IMR-90 (cell line): ENCODE data around the gene EFCAB9. TPM values are rescaled to one million over a fixed set of nuclear protein-coding genes. Genes with fewer than 3 reads are reported as not detected.

Experiments
- ATAC-seq: fragments of 200-7000 bp; cut with Tn5 transposase; 2 replicates; pipeline ENCODE4 v1.9.1; 2020; ENCODE audit warnings: low read depth, mild to moderate bottlenecking, moderate library complexity
- BruUV-seq: library from RNA; stranded (reverse); fragments of 400-500 nt; replicated peaks from 2 replicates; lab custom pipeline; 2021; lab: Mats Ljungman, UMichigan
- CTCF ChIA-PET: fragments of 300-600 bp; formaldehyde crosslinking; extraction: SDS; loops from one replicate; lab custom pipeline; 2021; ENCODE audit warnings: antibody characterized with exemption; lab: Yijun Ruan, JAX
- POLR2A ChIA-PET: fragments of 300-600 bp; sonication (Branson Sonifier 250); formaldehyde crosslinking; loops from one replicate; lab custom pipeline; 2022; ENCODE audit warnings: antibody characterized with exemption; ENCODE audit not compliant: unreplicated experiment; lab: Charles Lee
- DNase-seq: peaks from one replicate; pipeline ENCODE4 v3.0.0; 2013
- H2AFZ ChIP-seq: replicated peaks from 2 replicates; pipeline ENCODE3; 2013; ENCODE audit warnings: low read length, mild to moderate bottlenecking; ENCODE audit not compliant: poor library complexity
- H2AK5ac ChIP-seq: 2 replicates; pipeline ENCODE4 v1.6.1; 2013; ENCODE audit warnings: low read depth, low read length, inconsistent platforms
- H2AK9ac ChIP-seq: replicated peaks from 2 replicates; pipeline ENCODE3; 2013; ENCODE audit warnings: mild to moderate bottlenecking, low read depth, low read length, moderate library complexity; ENCODE audit not compliant: poor library complexity
- H2BK120ac ChIP-seq: 2 replicates; pipeline ENCODE4 v1.6.1; 2013; ENCODE audit warnings: low read depth, low read length, inconsistent platforms
- H2BK15ac ChIP-seq: 3 replicates; pipeline ENCODE4 v1.6.1; 2013; ENCODE audit warnings: low read depth, low read length, inconsistent platforms
- H2BK20ac ChIP-seq: 2 replicates; pipeline ENCODE4 v1.6.1; 2013; ENCODE audit warnings: low read depth, mild to moderate bottlenecking, inconsistent platforms, low read length, moderate library complexity
- H2BK5ac ChIP-seq: 2 replicates; pipeline ENCODE4 v1.6.1; 2013; ENCODE audit warnings: mild to moderate bottlenecking, low read depth, low read length, inconsistent platforms; ENCODE audit not compliant: poor library complexity, severe bottlenecking
- H3K14ac ChIP-seq: replicated peaks from 2 replicates; pipeline ENCODE4 v1.6.1; 2013; ENCODE audit warnings: low read depth, low read length, inconsistent platforms
- H3K18ac ChIP-seq: 2 replicates; pipeline ENCODE4 v1.6.1; 2013; ENCODE audit warnings: low read depth, low read length, control low read depth
- H3K23ac ChIP-seq: 2 replicates; pipeline ENCODE4 v1.6.1; 2013; ENCODE audit warnings: low read depth, low read length, inconsistent platforms
- H3K27ac ChIP-seq: 2 replicates; pipeline ENCODE4 v1.5.1; 2013; ENCODE audit warnings: mild to moderate bottlenecking, control low read depth, low read length; ENCODE audit not compliant: insufficient read depth
- H3K27me3 ChIP-seq: 2 replicates; pipeline ENCODE4 v1.6.1; 2013; ENCODE audit warnings: low read length; ENCODE audit not compliant: control insufficient read depth, insufficient read depth
- H3K36me3 ChIP-seq: 2 replicates; pipeline ENCODE4 v1.6.1; 2013; ENCODE audit warnings: low read length, mixed read lengths; ENCODE audit not compliant: control insufficient read depth, insufficient read depth
- H3K4ac ChIP-seq: 2 replicates; pipeline ENCODE4 v1.6.1; 2013; ENCODE audit warnings: low read depth, low read length, inconsistent platforms
- H3K4me1 ChIP-seq: 2 replicates; pipeline ENCODE4 v1.6.1; 2013; ENCODE audit warnings: low read length, mixed read lengths; ENCODE audit not compliant: control insufficient read depth, insufficient read depth
- H3K4me2 ChIP-seq: 2 replicates; pipeline ENCODE4 v1.6.1; 2013; ENCODE audit warnings: low read depth, mild to moderate bottlenecking, control low read depth, low read length, moderate library complexity
- H3K4me3 ChIP-seq: 2 replicates; pipeline ENCODE4 v1.5.1; 2013; ENCODE audit warnings: low read depth, mild to moderate bottlenecking, control low read depth, low read length, moderate library complexity; ENCODE audit not compliant: insufficient read depth
- H3K56ac ChIP-seq: 2 replicates; pipeline ENCODE4 v1.6.1; 2013; ENCODE audit warnings: low read length, inconsistent platforms; ENCODE audit not compliant: insufficient read depth; ENCODE audit errors: extremely low read depth
- H3K79me1 ChIP-seq, 2 experiments: 2 replicates each; pipeline ENCODE4 v1.6.1; 2013; ENCODE audit warnings: low read length in 2 of 2, inconsistent platforms in 1 of 2, low read depth in 1 of 2
- H3K9ac ChIP-seq: 2 replicates; pipeline ENCODE4 v1.6.1; 2013; ENCODE audit warnings: low read depth, low read length, control low read depth
- H3K9me1 ChIP-seq: 2 replicates; pipeline ENCODE4 v1.6.1; 2013; ENCODE audit warnings: low read length, inconsistent platforms; ENCODE audit not compliant: insufficient read depth
- H3K9me3 ChIP-seq: 2 replicates; pipeline ENCODE4 v1.6.1; 2013; ENCODE audit warnings: low read length; ENCODE audit not compliant: control insufficient read depth, insufficient read depth
- H4K20me1 ChIP-seq: 2 replicates; pipeline ENCODE4 v1.6.1; 2013; ENCODE audit warnings: low read length, inconsistent platforms; ENCODE audit not compliant: insufficient read depth
- H4K5ac ChIP-seq: 2 replicates; pipeline ENCODE4 v1.6.1; 2013; ENCODE audit warnings: mild to moderate bottlenecking, low read depth, low read length, control low read depth
- H4K8ac ChIP-seq, 2 experiments: 2 replicates each; pipeline ENCODE4 v1.6.1; 2013; ENCODE audit warnings: low read depth in 2 of 2, low read length in 2 of 2, control low read depth in 1 of 2, inconsistent platforms in 1 of 2
- H4K91ac ChIP-seq: 2 replicates; pipeline ENCODE4 v1.6.1; 2013; ENCODE audit warnings: low read depth, low read length, inconsistent platforms; ENCODE audit not compliant: insufficient read depth
- CEBPB ChIP-seq: IDR thresholded peaks from 2 replicates; pipeline ENCODE4 v1.6.1; 2012; ENCODE audit warnings: low read depth, low read length, improper control_type of control experiment
- CHD1 ChIP-seq: IDR thresholded peaks from 2 replicates; pipeline ENCODE4 v1.6.1; 2012; ENCODE audit warnings: low read depth, low read length, improper control_type of control experiment
- FOS ChIP-seq: fragments of 150-350 bp; IDR thresholded peaks from 2 replicates; pipeline ENCODE4 v1.6.1; 2016; ENCODE audit warnings: low read depth, low read length
- MAFK ChIP-seq: IDR thresholded peaks from 2 replicates; pipeline ENCODE4 v1.6.1; 2012; ENCODE audit warnings: low read depth, low read length, improper control_type of control experiment
- MXI1 ChIP-seq: IDR thresholded peaks from 2 replicates; pipeline ENCODE4 v1.6.1; 2012; ENCODE audit warnings: low read depth, mild to moderate bottlenecking, low read length, moderate library complexity, borderline replicate concordance
- NFE2L2 ChIP-seq: fragments of 150-350 bp; IDR thresholded peaks from 2 replicates; pipeline ENCODE4 v1.6.1; 2016; ENCODE audit warnings: low read depth, mild to moderate bottlenecking, low read length
- POLR2A ChIP-seq: IDR thresholded peaks from 2 replicates; pipeline ENCODE4 v1.6.1; 2012; ENCODE audit warnings: mild to moderate bottlenecking, low read depth, low read length
- RAD21 ChIP-seq: IDR thresholded peaks from 2 replicates; pipeline ENCODE4 v1.6.1; 2012; ENCODE audit warnings: low read length, improper control_type of control experiment
- RCOR1 ChIP-seq: IDR thresholded peaks from 2 replicates; pipeline ENCODE4 v1.6.1; 2012; ENCODE audit warnings: mild to moderate bottlenecking, low read length, improper control_type of control experiment; ENCODE audit not compliant: insufficient replicate concordance
- RFX5 ChIP-seq: IDR thresholded peaks from 2 replicates; pipeline ENCODE4 v1.8.0; 2012; ENCODE audit warnings: low read depth, mild to moderate bottlenecking, low read length, moderate library complexity
- SMC3 ChIP-seq: fragments of 150-350 bp; IDR thresholded peaks from 2 replicates; pipeline ENCODE4 v1.6.1; 2016; ENCODE audit warnings: low read depth, mild to moderate bottlenecking, antibody characterized with exemption, low read length, moderate library complexity
- WGBS, 2 experiments: methylation state at CpG; one replicate each; pipeline versions ENCODE4 v1.1.5 to v1.1.7; 2013; ENCODE audit warnings: missing lambda C conversion rate in 2 of 2; ENCODE audit not compliant: insufficient read length in 1 of 2; ENCODE audit errors: extremely low coverage in 2 of 2; 5-methylcytosine and 5-hydroxymethylcytosine counted together
- dilution Hi-C: fragments of 300-500 bp; cut with HindIII; formaldehyde crosslinking; loops from one replicate; pipeline ENCODE4 v1.14.3; 2018; ENCODE audit warnings: low sequenced_read_pairs; ENCODE audit not compliant: unreplicated experiment
- in situ Hi-C: fragments of 300-500 bp; cut with MboI; formaldehyde crosslinking; loops from 3 replicates; pipeline ENCODE4 v1.14.3; 2019; ENCODE audit warnings: low sequenced_read_pairs, inconsistent platforms, mixed read lengths
- intact Hi-C: fragments of 100-400 bp; cut with micrococcal nuclease; formaldehyde crosslinking; loops from 2 replicates; pipeline ENCODE4 v1.10.0; 2022
- polyA plus RNA-seq, 3 experiments: library from polyadenylated mRNA; depleted of rRNA; stranded (reverse); fragments of >200 nt; gene quantifications; 2 replicates each; pipeline ENCODE4 v1.2.3, GENCODE V29; 2012; ENCODE audit warnings: low replicate concordance in 1 of 3
- total RNA-seq: library from RNA; depleted of rRNA; stranded (reverse); fragments of >200 nt; gene quantifications from 2 replicates; pipeline ENCODE4 v1.2.3, GENCODE V29; 2012
- TF ChIP-seq, protein P1 (sequence below): fragments of 150-350 bp; IDR thresholded peaks from 2 replicates; pipeline ENCODE4 v1.6.1; 2017; ENCODE audit warnings: mild to moderate bottlenecking, antibody characterized with exemption, low read length, low read depth
- TF ChIP-seq, protein P2 (sequence below): fragments of 150-350 bp; IDR thresholded peaks from 2 replicates; pipeline ENCODE4 v1.6.1; 2016; ENCODE audit warnings: low read depth, mild to moderate bottlenecking, low read length, moderate library complexity, borderline replicate concordance

The EFCAB9 gene
- total and polyA plus RNA-seq, 2 of the 4 experiments (the other 2 are of a cell fraction), result not detected

DNA sequence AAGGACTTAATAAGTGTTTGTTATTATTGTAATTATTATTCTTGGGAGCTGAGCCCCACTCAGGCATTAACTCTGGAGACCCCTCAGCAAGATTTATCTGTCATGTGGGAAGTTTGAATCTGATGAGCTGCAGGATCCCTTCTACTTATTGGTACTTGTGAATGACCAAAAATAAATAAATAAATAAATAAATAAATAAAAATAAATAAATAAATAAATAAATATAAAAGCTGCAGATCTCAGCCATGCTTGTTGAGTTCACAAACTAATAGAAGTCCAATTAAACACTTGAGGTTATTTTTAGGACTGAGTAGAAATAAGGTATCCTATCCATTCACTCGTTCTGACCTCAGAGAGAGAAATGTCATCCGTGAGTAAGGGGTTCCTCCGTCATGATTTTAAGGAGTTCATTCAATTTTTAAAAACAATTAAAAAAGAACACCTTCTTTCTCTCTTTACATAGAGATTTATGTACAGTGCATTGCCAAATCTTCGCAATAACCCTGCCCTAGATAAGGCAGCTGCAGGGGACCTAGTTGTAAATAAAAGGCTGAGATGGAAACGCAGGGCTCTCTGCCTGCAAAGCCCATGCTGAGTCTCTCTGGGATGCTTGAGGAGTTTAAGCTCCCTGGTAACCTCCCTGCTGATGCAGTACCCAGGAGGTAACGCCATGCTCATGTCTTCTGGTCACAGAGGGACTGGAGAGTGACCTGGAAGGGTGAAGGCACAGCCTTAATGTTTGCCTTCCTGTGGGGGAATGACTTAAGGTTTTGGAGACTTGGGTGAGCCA is 1.2 kb downstream of the EFCAB9 start:
- Histone ChIP-seq H3K27me3 (no peaks in the 10 kb centered on the region), H3K9me1 (no peaks in the 10 kb centered on the region), H4K91ac (no peak overlapping the region), H3K9me3 (no peaks in the 10 kb centered on the region), H3K23ac (no peak overlapping the region), H2BK15ac (no peak overlapping the region), H3K4ac (no peak overlapping the region), H3K27ac (no peak overlapping the region), H2BK120ac (no peak overlapping the region), H2BK5ac (no peak overlapping the region), H3K4me1 (no peaks in the 10 kb centered on the region), H3K36me3 (no peaks in the 10 kb centered on the region), H3K79me1 (no peaks in the 10 kb centered on the region), H3K18ac (no peak overlapping the region), H3K9ac (no peak overlapping the region), H2AFZ (no peak overlapping the region), H3K4me2 (no peak overlapping the region), H2BK20ac (no peak overlapping the region), H4K20me1 (no peaks in the 10 kb centered on the region), H4K5ac (no peak overlapping the region), H2AK9ac (no peak overlapping the region), H3K14ac (no peak overlapping the region), H3K56ac (no peak overlapping the region), H3K4me3 (no peak overlapping the region), H2AK5ac (no peak overlapping the region), H4K8ac (no peak overlapping the region)
- TF ChIP-seq MAFK, result no peak
- TF ChIP-seq FOS, result no peak
- TF ChIP-seq, protein P1, sequence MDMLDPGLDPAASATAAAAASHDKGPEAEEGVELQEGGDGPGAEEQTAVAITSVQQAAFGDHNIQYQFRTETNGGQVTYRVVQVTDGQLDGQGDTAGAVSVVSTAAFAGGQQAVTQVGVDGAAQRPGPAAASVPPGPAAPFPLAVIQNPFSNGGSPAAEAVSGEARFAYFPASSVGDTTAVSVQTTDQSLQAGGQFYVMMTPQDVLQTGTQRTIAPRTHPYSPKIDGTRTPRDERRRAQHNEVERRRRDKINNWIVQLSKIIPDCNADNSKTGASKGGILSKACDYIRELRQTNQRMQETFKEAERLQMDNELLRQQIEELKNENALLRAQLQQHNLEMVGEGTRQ, result no peak
- TF ChIP-seq, protein P2, sequence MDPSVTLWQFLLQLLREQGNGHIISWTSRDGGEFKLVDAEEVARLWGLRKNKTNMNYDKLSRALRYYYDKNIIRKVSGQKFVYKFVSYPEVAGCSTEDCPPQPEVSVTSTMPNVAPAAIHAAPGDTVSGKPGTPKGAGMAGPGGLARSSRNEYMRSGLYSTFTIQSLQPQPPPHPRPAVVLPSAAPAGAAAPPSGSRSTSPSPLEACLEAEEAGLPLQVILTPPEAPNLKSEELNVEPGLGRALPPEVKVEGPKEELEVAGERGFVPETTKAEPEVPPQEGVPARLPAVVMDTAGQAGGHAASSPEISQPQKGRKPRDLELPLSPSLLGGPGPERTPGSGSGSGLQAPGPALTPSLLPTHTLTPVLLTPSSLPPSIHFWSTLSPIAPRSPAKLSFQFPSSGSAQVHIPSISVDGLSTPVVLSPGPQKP, result no peak
- TF ChIP-seq POLR2A, result no peak
- no peak for TF ChIP-seq RAD21
- TF ChIP-seq CHD1, result no peak
- no peak for TF ChIP-seq MXI1
- no peak for TF ChIP-seq SMC3
- no peak for TF ChIP-seq RCOR1
- TF ChIP-seq RFX5, result no peak
- TF ChIP-seq CEBPB, result no peak
- TF ChIP-seq NFE2L2, result no peak
- no TSS peak for BruUV-seq
- DNase-seq (no peak), ATAC-seq (no peak)
- ChIA-PET CTCF (no interaction called here), POLR2A (no interaction called here)
- dilution Hi-C loops, result no loop called here
- intact Hi-C loops, result no loop called here
- 60% methylated on average over 1 of the region's 6 CpGs; no CpG with 5 or more reads in 1 of the 2 experiments for WGBS, 2 experiments
- in situ Hi-C loops, result loop anchor here (25.0 kb wide), 1 partner anchor 783 kb away; the partner anchor contains the start of gene FGF18
